GM12891 (cell line): ENCODE measurements around the gene FARP1.

Experiments
- PAX5 ChIP-seq: IDR thresholded peaks from 2 replicates; pipeline ENCODE4 v1.6.1; 2011; ENCODE audit warnings: low read length, moderate library complexity, mild to moderate bottlenecking; ENCODE audit not compliant: insufficient read depth, severe bottlenecking
- POLR2A ChIP-seq: IDR thresholded peaks from 2 replicates; pipeline ENCODE4 v1.6.1; 2011; ENCODE audit warnings: low read depth, low read length, control low read depth
- POLR2AphosphoS5 ChIP-seq: IDR thresholded peaks from 2 replicates; pipeline ENCODE4 v1.6.1; 2011; ENCODE audit warnings: low read depth, low read length, control low read depth
- TAF1 ChIP-seq: IDR thresholded peaks from 2 replicates; pipeline ENCODE4 v1.6.1; 2011; ENCODE audit warnings: low read depth, low read length, control low read depth

DNA sequence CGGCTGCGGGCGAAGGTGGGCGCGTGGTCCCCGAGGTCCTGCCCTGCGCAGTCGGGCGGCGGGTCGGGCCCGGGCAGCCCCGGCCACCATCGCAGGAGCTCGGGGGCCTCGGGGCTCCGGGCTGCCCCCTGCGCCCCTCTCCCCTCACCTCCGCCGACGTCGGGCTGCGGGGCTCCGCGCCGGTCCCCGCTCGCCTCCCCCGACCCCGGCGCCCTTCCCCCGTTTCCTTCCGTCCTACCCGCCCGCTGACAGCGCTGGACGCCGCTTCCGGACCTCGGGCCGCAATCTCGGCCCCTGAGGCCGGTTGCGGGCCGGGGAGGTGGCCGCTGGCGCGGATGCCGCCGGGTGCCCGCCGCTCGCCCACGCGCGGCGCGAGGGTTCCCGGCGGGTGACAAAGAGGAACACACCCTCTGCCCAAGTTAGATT lies 720 bp downstream of the FARP1 start:
- TF ChIP-seq POLR2A (no peak), TAF1 (no peak), POLR2AphosphoS5 (no peak), PAX5 (no peak)
